ENCODE results near the gene LILRB5.
"Not testable (repeated sequence)": the region's sequence is repeated elsewhere in the genome, so short reads cannot be mapped to it uniquely, and the experiment has no call there.

Gene LILRB5

DNA sequence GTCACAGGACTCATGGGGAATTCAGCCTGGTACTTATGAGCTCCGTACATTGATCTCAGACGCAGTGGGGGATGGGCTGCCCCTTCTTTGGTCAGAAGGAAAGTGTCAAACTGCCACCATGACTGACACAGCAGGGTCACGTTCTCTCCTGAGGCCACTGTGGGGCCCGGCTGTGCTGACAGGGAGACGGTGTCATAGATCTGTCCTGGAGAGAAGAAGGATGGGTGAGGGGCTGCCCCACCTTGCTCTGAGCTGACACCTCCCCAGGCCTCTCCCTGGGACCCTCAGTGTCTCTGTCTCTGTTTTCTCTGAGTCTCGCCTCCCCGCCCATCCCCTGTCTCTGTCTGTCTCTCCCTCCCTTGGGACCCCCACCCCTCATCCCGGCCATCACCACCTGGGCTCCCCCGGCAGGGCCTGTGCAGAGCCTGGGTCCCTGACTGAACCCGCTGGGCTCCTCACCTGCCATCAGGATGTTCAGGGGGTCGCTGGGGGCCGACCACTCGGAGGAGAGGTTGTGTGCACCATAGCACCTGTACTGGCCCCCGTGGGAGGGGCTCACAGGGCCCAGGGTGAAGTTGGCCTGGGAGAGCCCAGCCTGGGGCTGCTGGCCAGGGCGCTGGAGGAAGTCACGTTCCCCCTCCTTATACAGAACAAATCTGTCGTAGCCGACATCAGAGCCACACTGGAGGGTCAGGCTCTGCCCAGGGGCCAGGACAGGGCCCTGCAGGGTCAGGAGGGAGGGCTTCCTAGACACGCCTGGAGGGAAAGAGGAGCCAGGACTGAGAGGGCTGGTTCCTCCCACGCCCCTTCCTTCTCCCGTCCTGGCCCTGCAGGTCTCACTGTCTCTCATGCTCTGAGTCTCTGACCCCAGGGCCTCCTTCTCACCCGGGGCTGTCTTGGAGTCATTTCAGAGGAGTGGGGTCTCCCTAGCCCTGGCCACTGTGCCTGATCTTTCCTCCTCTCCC is 16.4 kb downstream of the LILRB5 start:
- DNase-seq, result not testable (repeated sequence)

DNA sequence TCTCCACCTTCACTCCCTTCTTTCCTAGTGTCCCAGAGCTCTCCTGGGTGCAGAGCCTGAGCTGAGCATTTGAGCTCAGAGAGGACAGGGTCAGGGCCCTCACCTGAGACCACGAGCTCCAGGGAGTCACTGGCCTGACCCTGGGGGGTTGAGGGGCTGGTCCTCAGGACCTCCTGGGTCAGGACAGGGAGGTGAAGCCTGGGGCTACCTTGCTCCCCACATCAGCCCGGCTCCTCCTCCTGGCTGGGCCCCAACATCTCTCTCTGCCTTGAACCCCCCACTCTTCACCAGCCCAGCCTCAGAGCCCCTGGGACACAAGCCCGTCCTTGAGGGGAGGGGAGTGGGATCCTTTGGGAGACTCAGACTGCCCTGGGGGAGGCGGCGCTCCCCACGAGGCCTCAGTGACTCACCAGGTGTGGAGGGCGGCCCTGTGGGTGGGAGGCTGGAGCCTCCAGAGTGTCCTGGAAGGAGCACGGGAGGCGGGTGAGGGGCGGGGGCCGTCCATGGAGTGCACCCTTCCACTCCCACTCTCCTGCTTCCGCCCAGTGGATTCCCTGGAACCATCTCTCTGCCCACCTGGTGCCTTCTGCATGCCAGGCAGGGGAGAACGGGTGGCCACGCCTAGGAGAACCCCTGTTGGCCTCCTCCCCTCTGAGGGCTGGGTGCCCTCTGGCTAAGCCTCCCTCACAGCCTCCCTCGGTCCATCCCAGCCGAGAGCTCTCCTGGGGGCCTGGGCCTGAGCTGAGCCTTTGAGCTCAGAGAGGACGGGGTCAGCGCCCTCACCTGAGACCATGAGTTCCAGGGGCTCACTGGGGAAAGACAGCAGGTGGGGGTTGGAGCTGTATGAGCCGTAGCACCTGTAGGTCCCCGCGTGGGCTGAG is 17.3 kb downstream of the LILRB5 start:
- DNase-seq, result not testable (repeated sequence)

DNA sequence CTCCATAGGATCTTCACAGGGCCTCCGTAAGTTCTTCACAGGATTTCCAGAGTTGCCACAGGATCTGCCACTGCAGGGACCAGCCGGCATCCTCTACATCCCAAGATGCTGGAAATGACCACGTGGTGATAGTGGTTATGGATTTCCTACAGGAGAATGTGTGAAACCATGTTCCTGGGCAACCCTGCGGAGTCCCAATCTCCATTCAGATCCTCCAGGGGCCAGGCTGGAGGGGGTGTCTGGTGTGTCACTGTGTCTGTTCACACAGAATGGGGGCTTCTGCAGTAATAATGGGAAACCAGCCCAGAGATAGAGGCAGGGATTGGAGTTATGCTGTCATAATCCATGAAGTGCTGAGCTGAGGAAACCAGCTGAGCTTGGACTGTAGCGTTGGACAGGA is 23.1 kb downstream of the LILRB5 start:
- DNase-seq, result no peak

DNA sequence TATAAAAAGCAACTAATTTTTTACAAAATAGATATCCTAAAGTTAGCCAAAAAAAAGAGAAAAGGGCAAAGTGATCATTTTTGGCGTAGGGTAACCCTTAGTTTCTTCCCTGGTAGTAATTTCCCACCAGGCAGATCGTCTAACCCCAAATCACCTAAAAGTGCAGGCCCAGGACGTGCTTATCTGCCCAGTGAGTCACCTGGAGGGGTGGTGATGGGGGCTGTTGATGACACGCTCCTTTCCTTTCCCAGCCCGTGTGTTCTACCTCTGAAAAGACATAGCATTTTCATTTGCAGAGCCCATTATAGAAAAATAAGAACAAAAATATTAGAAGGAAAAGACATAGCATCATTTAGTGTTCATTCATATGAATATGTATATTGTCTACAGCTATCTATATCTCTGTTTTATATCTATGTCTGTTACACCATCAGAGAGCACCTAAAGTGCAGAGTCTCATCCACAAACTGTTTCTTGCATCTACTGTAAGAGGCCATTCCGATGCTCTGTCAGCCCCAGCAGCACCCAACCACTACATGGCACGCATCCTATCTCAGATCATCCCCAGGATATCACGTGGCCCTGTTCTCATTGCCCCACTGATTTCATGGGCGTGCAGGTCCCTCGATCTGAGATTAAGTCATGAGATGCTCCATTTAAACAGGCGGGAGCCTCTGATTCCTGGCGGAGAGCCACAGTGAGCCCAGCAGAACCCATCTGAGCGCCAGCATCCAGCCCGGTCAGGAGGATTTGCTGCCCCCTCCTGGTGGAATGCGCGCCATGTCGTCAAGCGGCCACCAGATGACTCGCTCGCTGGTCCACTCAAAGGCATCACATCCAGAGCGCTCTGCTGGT is 25.8 kb downstream of the LILRB5 start:
- peak; percentile 88 for DNase-seq

DNA sequence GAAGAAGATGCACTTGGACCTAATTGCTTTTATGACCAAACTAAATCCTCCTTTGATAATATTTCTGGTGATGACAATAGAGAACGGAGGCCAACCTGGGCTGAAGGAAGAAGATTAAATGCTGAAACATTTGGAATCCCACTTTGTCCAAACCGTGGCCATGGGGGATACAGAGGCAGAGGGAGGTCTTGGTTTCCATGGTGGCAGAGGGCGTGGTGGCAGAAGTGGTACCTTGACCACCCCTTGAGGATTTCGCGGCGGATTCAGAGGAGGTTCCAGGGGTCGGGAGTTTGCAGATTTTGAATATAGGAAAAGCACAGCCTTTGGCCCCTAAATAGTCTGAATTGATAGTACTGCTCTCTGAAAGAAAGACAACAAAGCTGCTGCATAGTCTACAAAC is 27.0 kb downstream of the LILRB5 start:
- DNase-seq, result no peak

DNA sequence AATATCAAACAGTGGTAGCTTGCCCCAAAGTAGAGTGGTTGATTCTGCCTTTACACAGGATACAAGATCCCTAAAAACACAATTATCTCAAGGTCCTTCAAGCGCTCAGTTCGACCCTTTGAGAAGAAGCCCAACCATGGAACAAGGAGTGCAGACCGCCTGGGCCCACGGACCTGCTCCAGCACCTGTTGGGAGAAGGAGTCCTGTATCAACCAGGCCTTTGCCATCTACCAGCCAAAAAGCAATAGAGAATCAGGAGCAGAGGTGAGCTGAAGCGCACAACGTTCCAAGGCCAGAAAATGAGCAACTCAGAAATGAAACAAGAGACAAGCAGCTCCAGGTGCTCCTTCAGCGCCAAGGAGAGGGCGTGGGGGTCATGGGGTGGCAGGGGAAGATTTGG is 27.9 kb downstream of the LILRB5 start:
- no peak for DNase-seq

DNA sequence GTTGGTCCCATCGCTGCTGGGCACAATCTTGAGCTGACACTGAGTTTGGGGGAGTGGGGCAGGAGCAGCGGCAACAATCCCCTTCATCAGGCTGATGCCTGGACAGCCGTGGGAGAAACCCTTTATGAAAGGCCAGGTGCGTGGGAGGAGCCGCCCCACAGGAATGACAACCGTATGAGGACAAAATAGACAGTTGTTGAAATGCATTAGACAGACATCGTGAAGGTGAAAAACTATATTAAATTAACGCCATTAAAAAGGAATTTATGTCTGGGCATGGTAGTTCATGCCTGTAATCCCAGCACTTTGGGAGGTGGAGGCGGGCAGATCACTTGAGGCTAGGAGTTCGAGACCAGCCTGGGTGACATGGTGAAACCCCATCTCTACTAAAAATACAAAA is 32.5 kb downstream of the LILRB5 start:
- DNase-seq, result not testable (repeated sequence)

DNA sequence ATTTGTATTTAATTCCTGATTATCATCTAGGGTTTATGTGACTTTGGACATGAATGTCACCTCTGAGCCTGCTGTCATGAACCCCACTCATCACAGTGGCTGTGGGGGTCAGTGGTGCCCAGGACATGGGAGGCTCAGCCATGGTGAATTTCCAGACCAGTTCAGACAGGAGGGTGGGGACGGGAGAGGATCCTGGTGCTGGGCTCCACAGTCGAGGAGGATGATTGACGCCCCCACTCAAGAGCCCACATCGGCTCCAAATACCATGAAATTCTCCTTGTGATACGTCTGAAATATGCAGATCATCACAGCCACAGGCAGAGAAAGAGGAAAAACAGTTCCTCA is 33.2 kb downstream of the LILRB5 start:
- not testable (repeated sequence) for DNase-seq

DNA sequence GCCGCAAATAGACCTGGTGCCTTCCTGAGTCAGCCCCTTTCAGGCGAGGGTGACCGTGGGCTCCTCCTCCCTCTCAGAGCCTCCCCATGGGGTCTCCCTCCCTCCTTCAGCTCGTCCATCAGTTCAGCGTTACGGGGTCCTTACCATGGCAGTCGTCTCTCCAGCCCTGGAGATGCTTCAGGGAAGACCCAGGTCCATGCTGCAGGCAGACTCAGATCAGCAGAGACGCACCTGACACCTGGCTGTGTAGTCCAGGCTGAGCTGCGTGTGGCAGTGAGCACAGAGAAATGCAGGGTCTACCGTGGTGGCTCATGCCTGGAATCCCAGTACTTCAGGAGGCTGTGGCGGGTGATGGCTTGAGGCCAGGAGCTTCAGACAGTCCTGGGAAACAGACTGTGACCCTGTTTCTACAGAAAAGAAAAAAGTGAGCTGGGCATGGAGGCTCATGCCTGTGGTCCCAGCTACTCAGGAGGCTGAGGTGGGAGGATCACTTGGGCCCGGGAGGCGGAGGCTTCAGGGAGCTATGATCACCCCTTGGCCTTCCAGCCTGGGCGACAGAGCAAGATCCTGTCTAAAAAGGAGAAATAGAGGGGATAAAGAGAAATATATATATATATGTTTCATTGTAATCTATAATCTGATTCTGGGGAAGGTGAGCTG is 33.7 kb downstream of the LILRB5 start:
- not testable (repeated sequence) for DNase-seq

DNA sequence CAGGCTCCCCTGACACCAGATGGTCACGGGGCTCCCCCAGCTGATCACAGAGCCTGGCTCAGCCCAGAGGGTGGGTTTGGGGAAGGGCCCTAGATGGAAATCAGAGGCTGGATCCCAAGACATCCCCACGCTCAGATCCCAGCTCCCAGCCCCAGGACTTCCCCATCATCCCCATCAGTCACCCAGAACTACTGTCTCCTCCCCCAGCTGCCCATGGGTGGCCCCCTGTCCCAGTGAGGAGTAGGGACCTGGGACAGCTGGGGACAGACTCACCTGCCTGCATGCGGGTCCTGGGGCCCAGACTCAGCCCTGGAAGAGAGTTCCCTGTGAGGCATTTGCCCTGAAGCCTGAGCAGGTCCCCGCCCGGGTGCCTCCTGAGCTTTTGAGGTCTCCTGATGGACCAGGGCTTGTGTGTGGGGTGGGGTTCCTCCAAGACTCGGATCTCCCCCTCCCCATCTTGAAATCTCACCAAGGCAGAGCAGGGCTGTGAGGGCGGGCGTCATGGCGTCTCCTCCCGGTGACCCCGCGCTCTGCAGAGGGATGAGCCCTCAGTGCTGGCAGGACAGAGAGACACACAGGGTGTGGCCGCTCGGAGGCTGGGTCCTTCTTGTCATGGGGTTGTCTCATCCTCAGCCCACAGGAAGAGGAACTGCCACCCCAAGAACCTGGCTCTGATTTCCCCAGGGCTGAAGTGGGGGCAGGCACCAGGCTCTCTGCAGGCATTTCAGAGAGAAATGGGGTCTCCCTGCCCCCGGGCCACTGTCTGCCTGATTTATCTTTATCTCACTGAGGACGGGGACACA is 34.4 kb downstream of the LILRB5 start, which contains the start of gene LILRB3:
Gene LILRB3 (minus strand): TSS at position 534 of the 803 bp plus-strand sequence. CDS start 31 bp downstream, at position 503.
- not testable (repeated sequence) for DNase-seq

DNA sequence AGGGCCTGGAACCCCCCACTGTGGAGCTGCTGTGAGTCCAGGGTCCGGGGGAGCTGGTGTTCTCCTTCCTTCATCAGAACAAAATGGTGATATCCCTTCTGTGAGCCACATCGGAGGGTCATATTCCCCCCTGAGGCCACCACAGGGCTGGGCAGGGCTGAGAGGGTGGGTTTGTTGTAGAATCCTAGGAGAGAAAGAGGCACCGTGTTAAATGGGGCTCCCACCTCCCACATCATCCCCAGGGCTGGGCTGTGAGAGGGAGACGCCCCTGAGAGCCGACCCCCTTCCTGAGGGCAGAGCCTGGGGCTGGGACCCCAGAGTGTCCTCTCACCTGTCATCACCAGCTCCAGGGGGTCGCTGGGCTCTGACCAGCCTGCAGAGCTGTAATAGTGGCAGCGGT is 35.1 kb downstream of the LILRB5 start:
- DNase-seq, result not testable (repeated sequence)

DNA sequence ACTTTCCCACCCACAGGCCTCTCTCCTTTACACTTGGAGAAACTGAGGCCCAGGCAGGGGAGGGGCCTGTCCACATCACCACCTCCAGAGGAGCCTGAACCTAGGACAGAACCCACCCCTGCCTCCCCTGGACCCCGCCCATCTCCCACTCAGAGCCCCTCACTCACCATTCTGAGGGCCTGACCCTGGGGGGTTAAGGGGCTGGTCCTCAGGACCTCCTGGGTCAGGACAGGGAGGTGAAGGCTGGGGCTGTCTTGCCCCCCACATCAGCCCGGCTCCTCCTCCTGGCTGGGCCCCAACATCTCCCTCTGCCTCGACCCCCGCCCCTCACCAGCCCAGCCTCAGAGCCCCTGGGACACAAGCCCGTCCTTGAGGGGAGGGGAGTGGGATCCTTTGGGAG is 37.4 kb downstream of the LILRB5 start:
- not testable (repeated sequence) for DNase-seq

DNA sequence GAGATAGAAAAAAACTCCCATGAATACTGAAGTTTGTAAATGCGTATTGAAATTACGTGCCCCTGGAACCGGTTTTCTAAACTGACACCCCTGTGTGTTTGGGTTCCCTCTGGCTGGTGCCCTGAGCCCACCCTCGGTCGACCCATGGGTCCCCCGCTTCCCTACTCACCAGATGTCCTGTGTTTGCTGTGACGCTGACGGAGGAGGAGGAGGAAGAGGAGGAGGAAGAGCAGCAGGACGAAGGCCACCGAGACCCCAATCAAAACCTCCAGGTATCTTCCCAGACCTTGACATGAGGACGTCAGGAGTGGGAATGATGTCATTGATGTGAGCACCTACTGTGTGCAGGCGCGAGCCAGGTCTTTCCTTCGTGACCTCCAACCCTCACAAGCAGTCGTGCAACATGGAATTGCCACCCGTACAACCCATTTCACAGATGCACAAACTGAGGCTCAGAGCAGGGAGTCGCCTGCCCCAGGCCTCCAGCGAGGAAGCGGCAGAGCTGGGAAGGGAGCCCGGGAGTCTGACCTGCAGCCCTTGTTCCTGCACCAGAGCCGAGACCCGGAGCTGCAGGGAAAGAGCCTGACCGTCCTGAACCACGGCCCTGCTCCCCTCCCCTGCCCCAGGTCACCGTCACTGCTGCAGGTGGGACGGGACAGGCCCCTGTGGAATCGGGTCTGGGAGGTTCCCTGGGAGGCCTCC is 38.0 kb downstream of the LILRB5 start:
- no peak for DNase-seq

DNA sequence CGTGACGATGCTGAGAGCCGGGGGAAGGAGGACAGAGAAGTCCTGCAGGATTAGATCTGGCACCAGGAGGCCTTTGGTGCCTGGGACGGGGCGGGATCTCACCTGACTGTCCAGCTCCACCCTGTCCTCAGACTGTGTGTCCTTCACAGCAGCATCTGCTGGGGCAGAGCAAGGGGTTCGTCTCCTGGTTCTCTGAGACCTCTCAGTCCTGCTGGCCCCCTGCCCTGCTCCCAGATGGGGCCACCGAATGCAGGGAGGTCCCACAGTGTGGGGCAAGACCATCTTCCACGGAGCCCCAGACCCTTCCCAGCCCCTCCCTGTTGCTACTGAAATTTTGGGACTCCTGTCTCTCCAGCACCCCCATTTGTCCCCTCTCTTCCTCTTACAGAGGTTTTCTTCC is 38.8 kb downstream of the LILRB5 start:
- DNase-seq, result no peak

DNA sequence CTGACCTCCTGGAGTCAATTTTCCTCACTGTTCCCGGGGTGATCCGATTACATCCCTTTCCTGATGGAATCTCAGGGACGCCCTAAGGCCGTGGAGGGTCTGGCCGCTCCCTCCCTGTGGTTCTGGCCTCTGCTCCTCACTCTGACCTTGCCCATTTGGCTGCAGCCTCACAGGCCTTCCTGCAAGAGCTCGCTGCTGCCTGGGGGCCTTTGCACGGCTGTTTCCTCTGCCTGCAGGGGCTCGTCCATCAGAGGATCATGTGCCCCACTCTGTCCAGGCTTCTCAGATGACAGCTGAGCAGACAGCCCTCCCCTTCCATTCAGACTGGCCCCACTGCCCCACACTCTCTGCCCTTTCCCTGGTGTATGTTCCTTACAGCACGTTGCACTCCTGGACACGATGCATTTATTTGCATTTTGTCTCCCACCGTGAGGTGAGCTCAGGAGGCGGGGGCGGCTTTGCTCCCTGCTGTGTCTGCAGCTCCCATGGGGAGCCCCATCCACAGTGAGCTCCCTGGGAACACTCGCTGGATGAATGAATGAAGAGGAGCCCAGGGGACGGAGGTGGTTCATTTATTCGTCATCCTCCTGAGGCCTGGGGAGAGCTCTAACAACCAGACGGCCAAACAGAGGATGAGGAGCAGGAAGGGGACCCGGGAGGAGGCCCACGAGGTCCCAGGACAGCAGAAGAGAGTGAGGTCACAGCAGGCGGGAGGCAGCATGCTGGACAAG is 39.4 kb downstream of the LILRB5 start:
- not testable (repeated sequence) for DNase-seq

DNA sequence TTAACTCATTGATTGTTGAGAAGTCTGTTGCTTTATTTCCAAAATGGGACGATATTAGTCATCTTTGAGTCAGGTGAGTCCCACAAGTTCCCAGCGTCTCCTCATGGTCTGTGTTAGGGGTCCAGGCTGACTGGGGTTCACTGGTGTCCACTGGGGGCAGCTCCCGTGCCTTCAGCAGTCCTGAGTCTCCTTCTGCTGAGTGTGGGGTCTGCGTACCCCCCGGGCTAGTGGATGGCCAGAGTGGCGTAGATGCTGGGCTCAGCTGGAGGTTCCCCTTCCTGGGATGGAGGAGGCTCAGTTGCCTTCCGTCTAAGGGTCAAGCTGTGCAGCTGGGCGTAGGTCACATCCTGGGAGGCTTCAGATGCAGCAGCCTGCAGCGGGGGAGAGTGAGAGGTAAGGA is 40.2 kb downstream of the LILRB5 start:
- DNase-seq, result no peak

DNA sequence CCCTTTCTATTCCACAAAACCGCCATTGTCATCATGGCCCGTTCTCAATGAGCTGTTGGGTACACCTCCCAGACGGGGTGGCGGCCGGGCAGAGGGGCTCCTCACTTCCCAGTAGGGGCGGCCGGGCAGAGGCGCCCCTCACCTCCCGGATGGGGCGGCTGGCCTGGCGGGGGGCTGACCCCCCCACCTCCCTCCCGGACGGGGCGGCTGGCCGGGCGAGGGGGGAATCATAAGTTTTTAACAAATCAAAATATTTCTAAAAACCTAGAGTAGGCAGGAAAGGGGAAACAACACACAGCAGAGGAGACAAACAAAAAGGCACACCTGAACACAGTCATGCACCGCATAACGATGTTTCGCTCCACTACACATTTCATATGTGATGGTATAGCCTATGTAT is 42.3 kb downstream of the LILRB5 start:
- not testable (repeated sequence) for DNase-seq

DNA sequence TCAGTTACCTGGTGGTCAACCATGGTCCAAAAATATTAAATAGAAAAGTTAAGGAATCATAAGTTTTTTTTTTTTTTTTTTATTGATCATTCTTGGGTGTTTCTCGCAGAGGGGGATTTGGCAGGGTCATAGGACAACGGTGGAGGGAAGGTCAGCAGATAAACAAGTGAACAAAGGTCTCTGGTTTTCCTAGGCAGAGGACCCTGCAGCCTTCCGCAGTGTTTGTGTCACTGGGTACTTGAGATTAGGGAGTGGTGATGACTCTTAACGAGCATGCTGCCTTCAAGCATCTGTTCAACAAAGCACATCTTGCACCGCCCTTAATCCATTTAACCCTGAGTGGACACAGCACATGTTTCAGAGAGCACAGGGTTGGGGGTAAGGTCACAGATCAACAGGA is 42.9 kb downstream of the LILRB5 start:
- not testable (repeated sequence) for DNase-seq

DNA sequence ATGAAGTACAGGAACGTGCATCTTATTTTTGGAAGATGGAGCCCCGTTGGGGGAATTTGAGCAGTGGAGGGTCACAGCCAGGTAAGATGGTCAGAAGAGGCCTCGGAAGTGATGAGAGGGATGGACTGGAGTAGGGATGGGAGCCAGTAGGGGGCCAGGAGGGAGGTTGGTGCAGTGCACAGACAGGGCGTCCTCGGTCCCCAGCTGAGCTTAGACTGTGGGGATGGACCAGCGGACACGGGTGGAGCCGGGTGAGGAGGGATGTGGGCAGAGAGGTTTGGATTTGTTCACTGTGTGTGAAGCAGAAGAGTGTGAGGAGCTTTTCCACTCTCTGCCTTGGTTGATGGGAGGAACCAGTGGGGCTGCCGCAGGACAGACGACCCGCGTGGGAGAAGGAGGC is 45.8 kb downstream of the LILRB5 start:
- DNase-seq, result no peak

All from activated naive CD4-positive, alpha-beta T cell treated with anti-CD3 and anti-CD28 coated beads, Interleukin-2, amount 50 U/mL, for 16 hours (primary cell).